ENCODE results near the gene HEXIM2.

Gene HEXIM2

DNA sequence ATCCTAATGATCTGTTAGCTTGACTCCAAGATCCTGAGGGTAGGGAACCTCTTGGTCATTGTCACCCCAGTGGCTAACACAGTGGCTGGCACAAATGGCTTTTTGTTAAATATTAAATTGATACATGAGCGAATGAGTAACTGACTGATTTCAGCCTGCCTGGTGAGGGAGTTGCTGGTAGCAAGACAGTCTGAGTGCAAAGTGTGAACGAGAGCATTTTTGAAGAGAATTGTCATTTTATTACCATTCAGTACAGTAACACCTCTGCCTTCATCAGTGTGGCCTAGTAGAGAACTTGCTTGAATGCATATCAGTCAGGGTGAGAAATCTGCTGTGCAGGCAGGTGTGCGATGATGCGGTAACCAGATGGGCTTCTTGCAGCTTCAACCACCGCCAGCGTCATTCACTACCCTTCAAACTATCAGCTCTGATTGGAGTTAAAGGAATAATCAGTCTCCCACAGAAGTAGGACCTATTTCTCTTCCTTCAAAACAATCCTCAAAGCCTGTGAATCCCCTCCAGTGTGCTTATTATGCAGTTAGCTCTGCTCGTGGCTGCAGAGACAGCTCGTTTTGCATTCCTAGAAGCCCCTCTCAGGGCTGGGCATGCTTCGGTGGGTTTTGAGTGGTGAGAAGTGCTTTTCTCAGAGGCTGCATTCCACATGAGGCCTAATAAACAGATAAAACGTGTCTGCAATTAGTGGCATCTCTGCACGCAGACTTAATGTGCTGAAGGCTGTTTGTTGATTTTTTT lies 29.0 kb downstream of the HEXIM2 start:
- H2BK15ac ChIP-seq (ENCODE audit: low read depth, poor library complexity, severe bottlenecking) = no peak overlapping the region
- H3K18ac ChIP-seq (ENCODE audit: low read depth in 1 of 2, low read length in 2 of 2) = peak overlapping the region in 1 of 2 experiments; percentile 30
- no peaks in the 10 kb centered on the region for H3K27me3 ChIP-seq (ENCODE audit: control insufficient read depth in 1 of 2, insufficient read depth in 1 of 2, low read length in 2 of 2)
- no peak overlapping the region for H2BK120ac ChIP-seq (ENCODE audit: low read depth, low read length)
- no peak overlapping the region for H4K91ac ChIP-seq (ENCODE audit: low read length)
- H2BK5ac ChIP-seq (ENCODE audit: low read depth, low read length, poor library complexity, severe bottlenecking) = no peak overlapping the region
- peak overlapping the region; percentile 35 for H3K27ac ChIP-seq (ENCODE audit: low read length, poor library complexity, severe bottlenecking)
- WGBS = 74% methylated on average over 10 of the region's 11 CpGs
- H4K8ac ChIP-seq (ENCODE audit: low read length) = no peak overlapping the region
- no peak overlapping the region for H2AK5ac ChIP-seq (ENCODE audit: low read length, severe bottlenecking)
- no peak for DNase-seq
- no peaks in the 10 kb centered on the region for H3K9me3 ChIP-seq (ENCODE audit: control insufficient read depth, low read length)
- H3K23ac ChIP-seq (ENCODE audit: low read length in 2 of 2) = no peak overlapping the region
- H3K36me3 ChIP-seq (ENCODE audit: control insufficient read depth in 1 of 2, insufficient read depth in 2 of 2, low read depth in 1 of 2, low read length in 2 of 2) = no peaks in the 10 kb centered on the region
- H2AFZ ChIP-seq (ENCODE audit: low read depth, low read length) = no peak overlapping the region
- no peak overlapping the region for H3K4ac ChIP-seq (ENCODE audit: low read depth in 1 of 2, low read length in 2 of 2)
- no peak overlapping the region for H3K14ac ChIP-seq (ENCODE audit: low read length in 2 of 2)
- no peak overlapping the region for H3K4me2 ChIP-seq (ENCODE audit: low read length, poor library complexity, severe bottlenecking)
- no peak overlapping the region for H3K9ac ChIP-seq (ENCODE audit: low read length)
- peaks cover 6% of the 10 kb centered on the region for H3K4me1 ChIP-seq (ENCODE audit: control insufficient read depth, insufficient read depth, low read depth, low read length)
- no peak overlapping the region for H2BK12ac ChIP-seq (ENCODE audit: low read length in 2 of 2)
- H3K79me1 ChIP-seq (replicated peaks; ENCODE audit: low read length, poor library complexity, severe bottlenecking) = no peaks in the 10 kb centered on the region
- H3K4me3 ChIP-seq (ENCODE audit: insufficient read depth in 1 of 2, low read depth in 1 of 2, low read length in 2 of 2) = no peak overlapping the region

DNA sequence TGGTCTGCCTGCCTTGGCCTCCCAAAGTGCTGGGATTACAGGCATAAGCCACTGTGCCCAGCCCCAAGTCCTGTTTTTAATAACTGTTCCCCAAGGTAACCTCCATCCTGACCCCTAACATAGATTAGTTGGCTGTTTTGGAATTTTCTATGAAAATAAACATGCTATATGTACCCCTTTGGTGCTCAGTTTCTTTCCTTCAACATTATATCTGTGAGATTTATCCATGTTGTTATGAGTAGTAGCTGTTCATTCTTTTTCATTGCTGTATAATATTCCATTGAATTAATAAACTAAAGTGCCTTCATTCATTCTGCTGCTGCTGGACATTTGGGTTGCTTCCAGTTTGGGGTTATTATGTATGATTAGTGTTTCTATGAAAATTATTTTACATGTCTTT lies 33.7 kb downstream of the HEXIM2 start:
- H4K91ac ChIP-seq (ENCODE audit: low read length) = no peak overlapping the region
- no peak overlapping the region for H2BK5ac ChIP-seq (ENCODE audit: low read depth, low read length, poor library complexity, severe bottlenecking)
- H3K4me2 ChIP-seq (ENCODE audit: low read length, poor library complexity, severe bottlenecking) = no peak overlapping the region
- H3K9me3 ChIP-seq (ENCODE audit: control insufficient read depth, low read length) = no peaks in the 10 kb centered on the region
- H3K4me1 ChIP-seq (ENCODE audit: control insufficient read depth, insufficient read depth, low read depth, low read length) = peaks cover 15% of the 10 kb centered on the region
- H3K36me3 ChIP-seq (ENCODE audit: control insufficient read depth in 1 of 2, insufficient read depth in 2 of 2, low read depth in 1 of 2, low read length in 2 of 2) = no peaks in the 10 kb centered on the region
- H2AFZ ChIP-seq (ENCODE audit: low read depth, low read length) = no peak overlapping the region
- no peak overlapping the region for H3K9ac ChIP-seq (ENCODE audit: low read length)
- no peak overlapping the region for H3K18ac ChIP-seq (ENCODE audit: low read depth in 1 of 2, low read length in 2 of 2)
- no peaks in the 10 kb centered on the region for H3K79me1 ChIP-seq (replicated peaks; ENCODE audit: low read length, poor library complexity, severe bottlenecking)
- H3K27ac ChIP-seq (ENCODE audit: low read length, poor library complexity, severe bottlenecking) = no peak overlapping the region
- no peak overlapping the region for H2AK5ac ChIP-seq (ENCODE audit: low read length, severe bottlenecking)
- no peak overlapping the region for H3K4me3 ChIP-seq (ENCODE audit: insufficient read depth in 1 of 2, low read depth in 1 of 2, low read length in 2 of 2)
- H2BK120ac ChIP-seq (ENCODE audit: low read depth, low read length) = no peak overlapping the region
- no peak overlapping the region for H2BK15ac ChIP-seq (ENCODE audit: low read depth, poor library complexity, severe bottlenecking)
- no peaks in the 10 kb centered on the region for H3K27me3 ChIP-seq (ENCODE audit: control insufficient read depth in 1 of 2, insufficient read depth in 1 of 2, low read length in 2 of 2)
- DNase-seq = no peak
- no peak overlapping the region for H3K4ac ChIP-seq (ENCODE audit: low read depth in 1 of 2, low read length in 2 of 2)
- no peak overlapping the region for H3K14ac ChIP-seq (ENCODE audit: low read length in 2 of 2)
- no peak overlapping the region for H2BK12ac ChIP-seq (ENCODE audit: low read length in 2 of 2)
- H3K23ac ChIP-seq (ENCODE audit: low read length in 2 of 2) = no peak overlapping the region
- no peak overlapping the region for H4K8ac ChIP-seq (ENCODE audit: low read length)

DNA sequence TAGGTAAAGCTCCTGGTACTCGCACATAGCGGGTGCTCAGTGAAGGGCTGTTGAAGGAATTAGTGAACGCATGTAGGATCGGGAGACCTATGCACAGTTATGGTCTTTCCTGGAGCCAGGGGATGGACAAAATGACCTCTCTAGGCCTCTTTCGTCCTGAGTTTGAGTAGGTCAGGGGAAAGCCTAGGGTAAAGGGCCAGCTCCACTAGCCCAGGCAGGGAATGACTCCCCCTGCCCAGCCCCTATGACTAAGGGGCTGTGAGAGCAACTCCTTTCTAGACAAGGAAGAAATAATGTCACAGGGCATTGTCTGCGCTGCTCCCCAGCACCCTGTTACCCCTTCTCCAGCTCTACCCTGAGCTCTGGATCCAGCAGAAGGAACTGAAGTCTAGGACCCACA lies 35.4 kb downstream of the HEXIM2 start:
- Histone ChIP-seq H3K36me3 (ENCODE audit: control insufficient read depth in 1 of 2, insufficient read depth in 2 of 2, low read depth in 1 of 2, low read length in 2 of 2) (no peaks in the 10 kb centered on the region), H2BK15ac (ENCODE audit: low read depth, poor library complexity, severe bottlenecking) (no peak overlapping the region), H3K9me3 (ENCODE audit: control insufficient read depth, low read length) (no peaks in the 10 kb centered on the region), H2AFZ (ENCODE audit: low read depth, low read length) (peak overlapping the region; percentile 43), H3K14ac (ENCODE audit: low read length in 2 of 2) (no peak overlapping the region), H2AK5ac (ENCODE audit: low read length, severe bottlenecking) (peak overlapping the region; percentile 83), H3K9ac (ENCODE audit: low read length) (peak overlapping the region; percentile 83), H3K79me1 (replicated peaks; ENCODE audit: low read length, poor library complexity, severe bottlenecking) (no peaks in the 10 kb centered on the region), H4K91ac (ENCODE audit: low read length) (peak overlapping the region; percentile 90), H3K27me3 (ENCODE audit: control insufficient read depth in 1 of 2, insufficient read depth in 1 of 2, low read length in 2 of 2) (no peaks in the 10 kb centered on the region), H2BK120ac (ENCODE audit: low read depth, low read length) (no peak overlapping the region), H2BK5ac (ENCODE audit: low read depth, low read length, poor library complexity, severe bottlenecking) (no peak overlapping the region), H3K27ac (ENCODE audit: low read length, poor library complexity, severe bottlenecking) (no peak overlapping the region), H3K4ac (ENCODE audit: low read depth in 1 of 2, low read length in 2 of 2) (peak overlapping the region; percentile 54 to 55), H3K4me2 (ENCODE audit: low read length, poor library complexity, severe bottlenecking) (no peak overlapping the region), H3K23ac (ENCODE audit: low read length in 2 of 2) (no peak overlapping the region), H3K4me3 (ENCODE audit: insufficient read depth in 1 of 2, low read depth in 1 of 2, low read length in 2 of 2) (no peak overlapping the region), H4K8ac (ENCODE audit: low read length) (peak overlapping the region; percentile 97), H2BK12ac (ENCODE audit: low read length in 2 of 2) (peak overlapping the region; percentile 67 to 79), H3K18ac (ENCODE audit: low read depth in 1 of 2, low read length in 2 of 2) (peak overlapping the region; percentile 25 to 72), H3K4me1 (ENCODE audit: control insufficient read depth, insufficient read depth, low read depth, low read length) (peaks cover 12% of the 10 kb centered on the region)
- no peak for DNase-seq
- WGBS = 89% methylated on average over 6 of the region's 6 CpGs

DNA sequence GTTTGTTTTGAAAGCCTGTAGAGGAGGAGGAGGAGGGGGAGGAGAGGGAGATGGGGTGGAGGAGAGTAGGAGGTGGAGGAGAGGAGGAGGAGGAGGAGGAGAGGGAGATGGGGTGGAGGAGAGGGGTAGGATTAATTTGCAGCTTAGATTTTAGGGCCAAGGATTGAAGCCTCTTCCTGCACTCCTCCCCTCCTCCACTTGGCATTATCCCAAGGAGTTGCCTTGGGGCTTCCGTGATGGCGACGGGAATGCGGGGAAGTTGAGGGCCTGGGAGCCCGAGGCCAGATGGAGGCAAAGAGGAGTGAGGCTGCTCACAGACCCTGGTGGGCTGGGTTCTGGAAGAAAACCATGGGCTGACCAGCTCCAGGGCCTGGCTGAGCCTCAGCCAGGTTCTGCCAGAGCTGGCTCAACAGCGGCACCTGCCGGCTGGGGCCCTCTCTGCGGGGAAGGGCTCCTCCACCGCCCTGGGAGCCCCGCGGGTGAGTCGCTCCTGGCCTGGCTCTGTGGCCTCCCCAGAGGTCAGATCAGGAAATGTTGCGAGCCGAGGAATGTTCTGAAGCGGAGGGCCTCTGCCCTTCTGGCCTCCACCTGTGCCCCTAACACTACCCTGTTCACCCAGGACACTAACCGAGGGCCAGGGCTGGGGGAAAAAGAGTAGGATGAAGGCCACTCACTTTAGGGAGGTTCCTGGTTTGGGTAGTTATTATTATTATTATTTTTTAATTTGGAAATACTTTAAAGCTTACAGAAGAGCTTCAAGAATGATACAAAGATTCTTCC lies 36.1 kb downstream of the HEXIM2 start:
- Histone ChIP-seq H3K27me3 (ENCODE audit: control insufficient read depth in 1 of 2, insufficient read depth in 1 of 2, low read length in 2 of 2) (no peaks in the 10 kb centered on the region), H3K9ac (ENCODE audit: low read length) (peak overlapping the region; percentile 83), H3K14ac (ENCODE audit: low read length in 2 of 2) (no peak overlapping the region), H3K9me3 (ENCODE audit: control insufficient read depth, low read length) (no peaks in the 10 kb centered on the region), H2AK5ac (ENCODE audit: low read length, severe bottlenecking) (peak overlapping the region; percentile 83), H2BK5ac (ENCODE audit: low read depth, low read length, poor library complexity, severe bottlenecking) (no peak overlapping the region), H3K79me1 (replicated peaks; ENCODE audit: low read length, poor library complexity, severe bottlenecking) (no peaks in the 10 kb centered on the region), H3K4ac (ENCODE audit: low read depth in 1 of 2, low read length in 2 of 2) (peak overlapping the region; percentile 54 to 77), H3K23ac (ENCODE audit: low read length in 2 of 2) (no peak overlapping the region), H2BK120ac (ENCODE audit: low read depth, low read length) (peak overlapping the region; percentile 15), H3K4me3 (ENCODE audit: insufficient read depth in 1 of 2, low read depth in 1 of 2, low read length in 2 of 2) (no peak overlapping the region), H3K18ac (ENCODE audit: low read depth in 1 of 2, low read length in 2 of 2) (peak overlapping the region; percentile 25 to 79), H3K4me1 (ENCODE audit: control insufficient read depth, insufficient read depth, low read depth, low read length) (peaks cover 12% of the 10 kb centered on the region), H3K36me3 (ENCODE audit: control insufficient read depth in 1 of 2, insufficient read depth in 2 of 2, low read depth in 1 of 2, low read length in 2 of 2) (no peaks in the 10 kb centered on the region), H4K8ac (ENCODE audit: low read length) (peak overlapping the region; percentile 97), H2BK12ac (ENCODE audit: low read length in 2 of 2) (peak overlapping the region; percentile 67 to 79), H2BK15ac (ENCODE audit: low read depth, poor library complexity, severe bottlenecking) (peak overlapping the region; percentile 7), H3K4me2 (ENCODE audit: low read length, poor library complexity, severe bottlenecking) (peak overlapping the region; percentile 61), H3K27ac (ENCODE audit: low read length, poor library complexity, severe bottlenecking) (no peak overlapping the region), H4K91ac (ENCODE audit: low read length) (peak overlapping the region; percentile 90), H2AFZ (ENCODE audit: low read depth, low read length) (peak overlapping the region; percentile 43)
- 1% methylated on average over 12 of the region's 16 CpGs for WGBS
- peak; percentile 86 for DNase-seq
